Activated CD4-positive, CD25-positive, alpha-beta regulatory T cell treated with anti-CD3 and anti-CD28 coated beads, Interleukin-2, amount 50 U/mL, for 72 hours (primary cell): ENCODE data around the gene KRTAP2-4.
"Not testable (repeated sequence)": the region's sequence is repeated elsewhere in the genome, so short reads cannot be mapped to it uniquely, and the experiment has no call there.

Experiments used
- DNase-seq: peaks from one replicate; pipeline ENCODE4 v3.0.0; 2021

Gene KRTAP2-4

GRCh38 chr17:41065829-41066624 is at the start of gene KRTAP2-4:
TSS of gene KRTAP2-4 (minus strand) at chr17:41065879. CDS start at chr17:41065845, 34 bp downstream.
- no peak for DNase-seq

GRCh38 chr17:41111151-41111885 is 45.6 kb upstream of the KRTAP2-4 start:
- DNase-seq = no peak

GRCh38 chr17:41108728-41109386 is 43.2 kb upstream of the KRTAP2-4 start:
- DNase-seq = not testable (repeated sequence)

- no peak for DNase-seq
Measured at GRCh38 chr17:41107941-41108450, 42.3 kb upstream of the KRTAP2-4 start.

- DNase-seq = not testable (repeated sequence)
Measured at GRCh38 chr17:41105347-41105746, 39.7 kb upstream of the KRTAP2-4 start, which contains the start of gene KRTAP4-9. TSS of gene KRTAP4-9 (plus strand) at chr17:41105389. CDS start at chr17:41105389, 0 bp downstream.

- not testable (repeated sequence) for DNase-seq
Measured at GRCh38 chr17:41104386-41105038, 38.8 kb upstream of the KRTAP2-4 start.

- DNase-seq = no peak
Measured at GRCh38 chr17:41103896-41104295, 38.2 kb upstream of the KRTAP2-4 start.

- DNase-seq = no peak
Measured at GRCh38 chr17:41101586-41102259, 36.0 kb upstream of the KRTAP2-4 start, which contains the start of gene KRTAP4-16. TSS of gene KRTAP4-16 (minus strand) at chr17:41102209. CDS start at chr17:41102209, 0 bp downstream.

GRCh38 chr17:41099682-41100480 is 34.2 kb upstream of the KRTAP2-4 start:
- DNase-seq = not testable (repeated sequence)

GRCh38 chr17:41098481-41098880 is 32.8 kb upstream of the KRTAP2-4 start:
- no peak for DNase-seq

GRCh38 chr17:41098042-41098441 is 32.4 kb upstream of the KRTAP2-4 start, which contains the start of gene KRTAP4-8:
TSS of gene KRTAP4-8 (minus strand) at chr17:41098142. CDS start at chr17:41098084, 58 bp downstream.
- DNase-seq = no peak

GRCh38 chr17:41096055-41096454 is 30.4 kb upstream of the KRTAP2-4 start:
- no peak for DNase-seq

- not testable (repeated sequence) for DNase-seq
Measured at GRCh38 chr17:41088760-41089352, 23.2 kb upstream of the KRTAP2-4 start.

- not testable (repeated sequence) for DNase-seq
Measured at GRCh38 chr17:41084100-41084856, 18.6 kb upstream of the KRTAP2-4 start, which contains the start of gene KRTAP4-7. TSS of gene KRTAP4-7 (plus strand) at chr17:41084150. CDS start at chr17:41084207, 57 bp downstream.

GRCh38 chr17:41083427-41083826 is 17.7 kb upstream of the KRTAP2-4 start:
- not testable (repeated sequence) for DNase-seq

GRCh38 chr17:41082626-41083025 is 16.9 kb upstream of the KRTAP2-4 start:
- no peak for DNase-seq

- no peak for DNase-seq
Measured at GRCh38 chr17:41076788-41077187, 11.1 kb upstream of the KRTAP2-4 start.

GRCh38 chr17:41073676-41074075 is 8.0 kb upstream of the KRTAP2-4 start:
- no peak for DNase-seq

GRCh38 chr17:41071606-41072360 is 6.1 kb upstream of the KRTAP2-4 start:
- no peak for DNase-seq
